K562 (cell line): ENCODE data around the gene SLC1A5. TPM values are rescaled to one million over a fixed set of nuclear protein-coding genes. Genes with fewer than 3 reads are reported as not detected.

Experiments
- E2F6 ChIP-seq, 2 experiments: IDR thresholded peaks; 2 replicates each; pipeline ENCODE4 v1.6.1; 2011; ENCODE audit warnings: borderline replicate concordance in 1 of 2, control low read depth in 1 of 2, low read depth in 1 of 2, low read length in 1 of 2, mild to moderate bottlenecking in 1 of 2, mixed read lengths in 1 of 2, moderate library complexity in 1 of 2; ENCODE audit not compliant: insufficient read depth in 1 of 2, insufficient read length in 1 of 2, poor library complexity in 1 of 2, severe bottlenecking in 1 of 2; ENCODE audit errors: extremely low read depth in 1 of 2
- FIP1L1 ChIP-seq: fragments of 200-400 bp; formaldehyde crosslinking; IDR thresholded peaks from 2 replicates; pipeline ENCODE4 v1.6.1; 2018; ENCODE audit warnings: mild to moderate bottlenecking, low read depth, low read length; ENCODE audit not compliant: poor library complexity, severe bottlenecking
- GABPA ChIP-seq: fragments of 200-800 bp; sonication (Bioruptor generic); conservative IDR thresholded peaks from 2 replicates; pipeline ENCODE4 v1.6.1; 2016; ENCODE audit warnings: low read depth, missing genetic modification characterization, missing compliant biosample characterization
- ID3 ChIP-seq, 2 experiments: fragments of 250-450 bp in 1 of 2; fragments of 450-650 bp in 1 of 2; sonication (Bioruptor Pico) in 1 of 2; IDR thresholded peaks; 2 replicates each; pipeline versions ENCODE4 v1.6.1 to v1.8.0; 2016 to 2021; ENCODE audit warnings: mild to moderate bottlenecking in 2 of 2, moderate library complexity in 2 of 2, missing compliant biosample characterization in 1 of 2, missing genetic modification characterization in 1 of 2
- MAZ ChIP-seq, 2 experiments: fragments of 450-650 bp in 1 of 2; sonication (generic) in 1 of 2; formaldehyde crosslinking; IDR thresholded peaks in 1 of 2; conservative IDR thresholded peaks in 1 of 2; 2 replicates each; pipeline versions ENCODE4 v1.4.0 to v1.5.0; 2020; ENCODE audit warnings: mild to moderate bottlenecking in 1 of 2, missing genetic modification reagents in 1 of 2
- MTA3 ChIP-seq: fragments of 450-650 bp; formaldehyde crosslinking; IDR thresholded peaks from 2 replicates; pipeline ENCODE4 v1.6.1; 2017; ENCODE audit warnings: mild to moderate bottlenecking, borderline replicate concordance
- PBX2 ChIP-seq, 2 experiments: IDR thresholded peaks in 1 of 2; conservative IDR thresholded peaks in 1 of 2; 2 replicates each; pipeline ENCODE4 v1.6.1; 2016; ENCODE audit warnings: low read depth in 2 of 2, mild to moderate bottlenecking in 1 of 2, missing compliant biosample characterization in 1 of 2, missing genetic modification characterization in 1 of 2, moderate library complexity in 1 of 2
- SAFB ChIP-seq: fragments of 200-400 bp; formaldehyde crosslinking; IDR thresholded peaks from 2 replicates; pipeline ENCODE4 v1.6.1; 2017; ENCODE audit warnings: low read depth, low read length, borderline replicate concordance
- SAP30 ChIP-seq: fragments of 200-600 bp; sonication (generic); IDR thresholded peaks from 2 replicates; pipeline ENCODE4 v1.6.1; 2012; ENCODE audit warnings: borderline replicate concordance, low read depth, mild to moderate bottlenecking, moderate library complexity, low read length, control low read depth, inconsistent platforms; ENCODE audit not compliant: insufficient read depth, poor library complexity, severe bottlenecking
- SNIP1 ChIP-seq: fragments of 450-650 bp; IDR thresholded peaks from 2 replicates; pipeline ENCODE4 v1.7.1; 2017; ENCODE audit warnings: low read depth, mild to moderate bottlenecking
- STAG1 ChIP-seq: sonication (generic); formaldehyde crosslinking; IDR thresholded peaks from 2 replicates; pipeline ENCODE4 v1.5.0; 2020; ENCODE audit warnings: missing genetic modification reagents, borderline replicate concordance
- TBP ChIP-seq: optimal IDR thresholded peaks from 2 replicates; pipeline ENCODE3; 2011; ENCODE audit warnings: low read depth, low read length, improper control_type of control experiment
- YY1 ChIP-seq, 3 experiments: IDR thresholded peaks; 2 replicates each; pipeline ENCODE4 v1.6.1; 2011; ENCODE audit warnings: low read length in 2 of 3, mild to moderate bottlenecking in 2 of 3, moderate library complexity in 2 of 3, borderline replicate concordance in 1 of 3, control low read depth in 1 of 3, low read depth in 1 of 3; ENCODE audit not compliant: insufficient read depth in 3 of 3, insufficient replicate concordance in 2 of 3, control insufficient read depth in 1 of 3, insufficient read length in 1 of 3; ENCODE audit errors: extremely low read depth in 1 of 3
- ZNF175 ChIP-seq: fragments of 200-800 bp; sonication (Bioruptor generic); IDR thresholded peaks from 2 replicates; pipeline ENCODE4 v1.6.1; 2016; ENCODE audit warnings: low read depth, mild to moderate bottlenecking, missing genetic modification characterization, missing compliant biosample characterization
- ZNF512 ChIP-seq: IDR thresholded peaks from 2 replicates; pipeline ENCODE4 v1.6.1; 2016; ENCODE audit warnings: missing genetic modification characterization, missing compliant biosample characterization
- ZNF75A ChIP-seq: fragments of 450-650 bp; formaldehyde crosslinking; IDR thresholded peaks from 2 replicates; pipeline ENCODE4 v1.4.0; 2020; ENCODE audit warnings: mild to moderate bottlenecking
- polyA plus RNA-seq, 8 experiments: library from polyadenylated mRNA; depleted of rRNA in 4 of 8; stranded (reverse) in 5 of 8; unstranded in 3 of 8; fragments of >200 nt; fragmentation: Nextera tagmentation in 2 of 8; fragmentation: Illumina TruSeq in 1 of 8; extraction: Ambion mirVana in 2 of 8; extraction: Trizol in 1 of 8; gene quantifications; 2 replicates each; pipeline versions ENCODE4 v1.2.1 to v1.2.3, GENCODE V29; 2011 to 2014; ENCODE audit warnings: inconsistent platforms in 1 of 8, missing spikeins in 1 of 8
- total RNA-seq, 7 experiments: library from RNA; depleted of rRNA in 6 of 7; stranded (reverse); fragments of >200 nt in 6 of 7; fragmentation: Illumina TruSeq in 2 of 7; extraction: Trizol in 2 of 7; gene quantifications; 2 replicates each; pipeline versions ENCODE4 v1.2.1 to v1.2.3, GENCODE V29; 2011 to 2021; ENCODE audit warnings: low replicate concordance in 1 of 7

The SLC1A5 gene
- total and polyA plus RNA-seq, 9 of the 15 experiments (the other 6 are each of a cell fraction or from before 2014, with no cell fraction given): 31.2 to 417 (median 134) TPM

GRCh38 chr19:46787331-46788261, 798 bp downstream of the SLC1A5 start (continued):
- no peak for TF ChIP-seq ZNF512 (tag)
- TF ChIP-seq ZNF75A (CRISPR knock-in tag): no peak
- peak; percentile 43 for TF ChIP-seq SAP30
- TF ChIP-seq GABPA (tag): no peak
- TF ChIP-seq MTA3: peak; percentile 85
- no peak for TF ChIP-seq ID3 (CRISPR knock-in tag; IDR thresholded peaks at IDR 0.05)
- 0 out of 2 replicates have a peak, but pooled peaks have one; percentile 18 for TF ChIP-seq ID3 (tag; IDR thresholded peaks at IDR 0.05)
- TF ChIP-seq SAFB: peak; percentile 25
- peak; percentile 28 for TF ChIP-seq TBP
- TF ChIP-seq PBX2 (CRISPR knock-in tag; IDR thresholded peaks at IDR 0.05; ENCODE audit: low read depth): no peak
- TF ChIP-seq PBX2 (tag; conservative IDR thresholded peaks at IDR 0.05; ENCODE audit: low read depth): no peak
- TF ChIP-seq E2F6 (IDR thresholded peaks at IDR 0.05; ENCODE audit: borderline replicate concordance in 1 of 2, extremely low read depth in 1 of 2, insufficient read depth in 1 of 2, insufficient read length in 1 of 2, low read depth in 1 of 2, low read length in 1 of 2, poor library complexity in 1 of 2, severe bottlenecking in 1 of 2): peak in 1 of 2 experiments; percentile 47
- TF ChIP-seq STAG1: peak; percentile 21; the same call in 1 of the 2 replicates
- TF ChIP-seq YY1 (IDR thresholded peaks at IDR 0.05; ENCODE audit: borderline replicate concordance in 1 of 3, control insufficient read depth in 1 of 3, extremely low read depth in 1 of 3, insufficient read depth in 3 of 3, insufficient read length in 1 of 3, insufficient replicate concordance in 2 of 3, low read depth in 1 of 3, low read length in 2 of 3): peak in 2 of 3 experiments; percentile 29 to 46
- peak in 1 of 2 experiments; percentile 12; a peak in 1 of 4 replicates for TF ChIP-seq MAZ (CRISPR knock-in tag; conservative IDR thresholded peaks at IDR 0.05 in 1 of 2, IDR thresholded peaks at IDR 0.05 in 1 of 2)
- no peak for TF ChIP-seq SNIP1
- no peak for TF ChIP-seq ZNF175 (CRISPR knock-in tag)
- TF ChIP-seq FIP1L1: peak; percentile 87
